KMS-11 (cell line): ENCODE measurements around the gene EFHC2.

Source experiments
- H2AFZ ChIP-seq: fragments of 200-600 bp; sonication (generic); 2 replicates; pipeline ENCODE4 v1.6.1; 2016; ENCODE audit warnings: antibody characterized with exemption, mixed run types, low read depth
- H3K27ac ChIP-seq: fragments of 200-600 bp; sonication (generic); 2 replicates; pipeline ENCODE4 v1.6.1; 2016; ENCODE audit warnings: mild to moderate bottlenecking, mixed run types
- H3K27me3 ChIP-seq: fragments of 200-600 bp; sonication (generic); 2 replicates; pipeline ENCODE4 v1.6.1; 2017; ENCODE audit warnings: mild to moderate bottlenecking, low read depth, mixed run types, moderate library complexity; ENCODE audit not compliant: insufficient read depth
- H3K36me3 ChIP-seq: fragments of 200-600 bp; sonication (generic); 2 replicates; pipeline ENCODE4 v1.6.1; 2017; ENCODE audit warnings: mild to moderate bottlenecking, mixed run types; ENCODE audit not compliant: insufficient read depth
- H3K4me1 ChIP-seq: fragments of 200-600 bp; sonication (generic); 2 replicates; pipeline ENCODE4 v1.6.1; 2016; ENCODE audit warnings: mild to moderate bottlenecking, low read depth, mixed run types; ENCODE audit not compliant: poor library complexity, severe bottlenecking
- H3K4me2 ChIP-seq: fragments of 200-600 bp; sonication (generic); 2 replicates; pipeline ENCODE4 v1.7.0; 2016; ENCODE audit warnings: mild to moderate bottlenecking, mixed run types
- H3K4me3 ChIP-seq: fragments of 200-600 bp; sonication (generic); IDR thresholded peaks from 2 replicates; pipeline ENCODE4 v1.6.1; 2017; ENCODE audit warnings: low read depth, low read length, mixed read lengths; ENCODE audit not compliant: insufficient read depth
- H3K79me2 ChIP-seq: fragments of 200-600 bp; sonication (generic); 2 replicates; pipeline ENCODE4 v1.6.1; 2016; ENCODE audit warnings: low read depth, mixed run types; ENCODE audit not compliant: insufficient read depth
- H3K9ac ChIP-seq: fragments of 200-600 bp; sonication (generic); 2 replicates; pipeline ENCODE4 v1.6.1; 2016; ENCODE audit warnings: mild to moderate bottlenecking, mixed run types
- H4K20me1 ChIP-seq: fragments of 200-600 bp; sonication (generic); 2 replicates; pipeline ENCODE4 v1.6.1; 2016; ENCODE audit warnings: mild to moderate bottlenecking, mixed run types; ENCODE audit not compliant: insufficient read depth
- TF ChIP-seq, protein P1 (sequence below): fragments of 200-600 bp; sonication (generic); conservative IDR thresholded peaks from 2 replicates; pipeline ENCODE4 v1.6.1; 2017; ENCODE audit warnings: low read depth, mild to moderate bottlenecking, antibody characterized with exemption, low read length, moderate library complexity, mixed read lengths

The EFHC2 gene

DNA sequence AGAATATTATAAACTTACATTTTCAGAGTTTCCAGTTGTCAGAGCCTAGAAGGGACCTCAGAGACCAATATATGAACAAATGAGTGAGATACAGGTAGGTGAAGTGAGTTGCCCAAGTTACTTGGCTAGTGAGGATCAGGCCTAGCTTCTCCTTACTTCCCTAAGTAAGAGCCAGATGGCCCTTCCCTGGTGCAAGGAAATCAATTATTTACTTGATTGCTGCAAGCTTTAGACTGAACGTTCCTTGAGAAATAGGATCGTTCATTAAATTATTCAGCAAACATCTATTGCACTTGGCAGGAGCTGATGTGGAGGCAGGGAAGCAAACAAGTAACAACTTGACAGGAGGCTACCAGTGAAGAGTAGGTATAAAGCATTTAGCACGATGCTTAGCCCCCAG lies 117.8 kb downstream of the EFHC2 start:
- no peaks in the 10 kb centered on the region for H3K27me3 ChIP-seq
- H3K4me3 ChIP-seq = no peak overlapping the region
- H3K4me1 ChIP-seq = no peaks in the 10 kb centered on the region
- no peak overlapping the region for H3K27ac ChIP-seq
- H3K36me3 ChIP-seq = no peaks in the 10 kb centered on the region
- H3K79me2 ChIP-seq = no peaks in the 10 kb centered on the region
- no peak overlapping the region for H3K4me2 ChIP-seq
- no peak overlapping the region for H2AFZ ChIP-seq
- no peak overlapping the region for H3K9ac ChIP-seq
- H4K20me1 ChIP-seq = no peaks in the 10 kb centered on the region
- TF ChIP-seq, protein P1, sequence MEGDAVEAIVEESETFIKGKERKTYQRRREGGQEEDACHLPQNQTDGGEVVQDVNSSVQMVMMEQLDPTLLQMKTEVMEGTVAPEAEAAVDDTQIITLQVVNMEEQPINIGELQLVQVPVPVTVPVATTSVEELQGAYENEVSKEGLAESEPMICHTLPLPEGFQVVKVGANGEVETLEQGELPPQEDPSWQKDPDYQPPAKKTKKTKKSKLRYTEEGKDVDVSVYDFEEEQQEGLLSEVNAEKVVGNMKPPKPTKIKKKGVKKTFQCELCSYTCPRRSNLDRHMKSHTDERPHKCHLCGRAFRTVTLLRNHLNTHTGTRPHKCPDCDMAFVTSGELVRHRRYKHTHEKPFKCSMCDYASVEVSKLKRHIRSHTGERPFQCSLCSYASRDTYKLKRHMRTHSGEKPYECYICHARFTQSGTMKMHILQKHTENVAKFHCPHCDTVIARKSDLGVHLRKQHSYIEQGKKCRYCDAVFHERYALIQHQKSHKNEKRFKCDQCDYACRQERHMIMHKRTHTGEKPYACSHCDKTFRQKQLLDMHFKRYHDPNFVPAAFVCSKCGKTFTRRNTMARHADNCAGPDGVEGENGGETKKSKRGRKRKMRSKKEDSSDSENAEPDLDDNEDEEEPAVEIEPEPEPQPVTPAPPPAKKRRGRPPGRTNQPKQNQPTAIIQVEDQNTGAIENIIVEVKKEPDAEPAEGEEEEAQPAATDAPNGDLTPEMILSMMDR = no peak

DNA sequence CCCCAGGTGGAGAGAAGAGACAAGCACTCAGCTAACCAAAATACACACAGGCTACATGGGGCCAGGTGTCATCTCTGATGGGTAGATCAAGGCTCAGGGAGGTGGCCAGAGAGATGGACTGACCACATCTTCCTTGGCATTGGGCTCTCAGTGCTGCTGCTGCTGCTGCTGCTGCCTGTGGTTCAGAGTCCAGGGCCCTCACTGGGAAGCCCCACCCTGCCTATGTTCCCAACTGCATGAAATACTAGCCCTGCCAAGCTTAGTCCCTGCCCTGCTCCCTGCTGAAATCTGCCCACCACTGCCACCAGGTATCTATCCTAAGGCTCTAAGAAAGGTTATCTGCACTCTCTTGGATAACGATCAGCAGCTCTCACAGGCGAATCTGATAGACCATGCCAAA lies 118.7 kb downstream of the EFHC2 start:
- no peaks in the 10 kb centered on the region for H3K4me1 ChIP-seq
- no peak overlapping the region for H3K4me3 ChIP-seq
- no peak overlapping the region for H3K9ac ChIP-seq
- H3K4me2 ChIP-seq = no peak overlapping the region
- no peak overlapping the region for H2AFZ ChIP-seq
- H3K27ac ChIP-seq = no peak overlapping the region
- TF ChIP-seq, protein P1 = no peak
- no peaks in the 10 kb centered on the region for H3K27me3 ChIP-seq
- H4K20me1 ChIP-seq = no peaks in the 10 kb centered on the region
- no peaks in the 10 kb centered on the region for H3K79me2 ChIP-seq
- no peaks in the 10 kb centered on the region for H3K36me3 ChIP-seq

DNA sequence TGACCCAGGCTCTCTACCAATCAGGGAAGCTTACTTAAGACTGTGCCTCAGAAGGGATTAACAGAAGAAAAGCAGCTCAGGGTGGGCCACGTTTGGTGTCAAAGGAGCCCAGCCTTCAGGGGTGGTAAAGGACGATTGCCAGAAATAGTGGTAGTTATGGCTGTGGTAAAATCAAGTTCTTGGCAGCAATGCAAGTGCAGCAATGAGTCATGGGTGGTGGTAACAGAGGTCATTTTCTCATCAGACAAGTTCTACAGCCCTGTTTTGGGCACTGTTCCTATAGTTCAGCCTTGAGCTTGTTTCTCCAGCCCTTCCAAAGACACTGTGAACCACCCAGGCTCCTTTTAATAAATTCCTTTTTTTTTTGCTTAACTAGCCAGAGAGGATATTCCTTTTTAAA lies 120.3 kb downstream of the EFHC2 start:
- Histone ChIP-seq H3K9ac (no peak overlapping the region), H3K36me3 (no peaks in the 10 kb centered on the region), H3K79me2 (no peaks in the 10 kb centered on the region), H3K4me2 (no peak overlapping the region), H3K4me3 (no peak overlapping the region), H3K27ac (no peak overlapping the region), H3K27me3 (no peaks in the 10 kb centered on the region), H4K20me1 (no peaks in the 10 kb centered on the region), H2AFZ (no peak overlapping the region), H3K4me1 (no peaks in the 10 kb centered on the region)
- TF ChIP-seq, protein P1 = no peak

DNA sequence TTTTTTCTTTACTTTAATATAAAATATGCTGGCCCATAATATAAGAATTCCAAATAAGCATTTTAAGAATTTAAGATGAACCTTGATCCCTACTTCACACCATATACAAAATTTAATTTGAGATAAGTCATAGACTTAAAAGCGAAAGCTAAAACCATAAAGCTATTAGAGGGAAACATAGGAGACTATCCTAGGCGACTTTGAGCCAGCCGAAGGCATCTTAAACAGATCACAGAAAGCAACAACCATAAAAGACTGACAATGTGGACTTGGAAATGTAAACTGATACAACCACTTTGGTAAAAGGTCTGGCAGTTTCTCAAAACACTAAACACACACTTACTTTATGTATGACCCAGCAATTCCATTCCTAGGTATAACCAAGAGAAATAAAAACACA lies 125.0 kb downstream of the EFHC2 start:
- TF ChIP-seq, protein P1 = no peak
- Histone ChIP-seq H3K36me3 (no peaks in the 10 kb centered on the region), H2AFZ (no peak overlapping the region), H3K79me2 (no peaks in the 10 kb centered on the region), H3K4me2 (no peak overlapping the region), H3K27ac (no peak overlapping the region), H3K27me3 (no peaks in the 10 kb centered on the region), H3K4me3 (no peak overlapping the region), H4K20me1 (no peaks in the 10 kb centered on the region), H3K4me1 (no peaks in the 10 kb centered on the region), H3K9ac (no peak overlapping the region)

DNA sequence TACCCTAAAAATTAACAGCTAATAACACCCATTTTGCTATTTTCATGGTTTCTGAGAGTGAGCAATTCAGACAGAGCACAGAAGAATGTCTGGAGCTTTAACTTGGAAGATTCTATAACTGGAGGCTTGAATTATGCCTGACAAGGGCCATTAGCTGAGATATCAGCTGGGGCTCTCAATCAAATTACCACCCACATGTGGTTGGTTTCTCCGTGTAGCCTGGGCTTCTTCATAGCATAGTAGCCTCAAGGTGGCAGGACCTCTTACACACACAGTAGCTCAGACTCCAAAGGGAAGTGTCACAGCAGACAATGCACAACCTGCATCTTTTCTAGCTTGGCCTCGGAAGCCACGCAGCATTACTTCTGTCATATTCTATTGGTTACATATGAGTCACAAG lies 127.3 kb downstream of the EFHC2 start:
- Histone ChIP-seq H3K4me3 (no peak overlapping the region), H3K36me3 (no peaks in the 10 kb centered on the region), H2AFZ (no peak overlapping the region), H3K27ac (no peak overlapping the region), H3K79me2 (no peaks in the 10 kb centered on the region), H3K4me2 (no peak overlapping the region), H3K9ac (no peak overlapping the region), H4K20me1 (no peaks in the 10 kb centered on the region), H3K4me1 (no peaks in the 10 kb centered on the region), H3K27me3 (no peaks in the 10 kb centered on the region)
- TF ChIP-seq, protein P1 = no peak
